Endodermal cell (in vitro differentiated cells): Measurements from ENCODE around the gene PRICKLE1. TPM values are rescaled to one million over a fixed set of nuclear protein-coding genes. Genes with fewer than 3 reads are reported as not detected.

Source experiments
- DNase-seq: peaks from one replicate; pipeline ENCODE4 v3.0.0-alpha.2; 2017
- H3K27ac ChIP-seq: 2 replicates; pipeline ENCODE4 v1.5.1; 2013; ENCODE audit warnings: mild to moderate bottlenecking, low read depth, low read length, moderate library complexity
- H3K27me3 ChIP-seq: 2 replicates; pipeline ENCODE4 v1.6.1; 2013; ENCODE audit warnings: mild to moderate bottlenecking, low read length, moderate library complexity; ENCODE audit not compliant: insufficient read depth, control insufficient read depth, poor library complexity, severe bottlenecking
- H3K36me3 ChIP-seq: 2 replicates; pipeline ENCODE4 v1.7.0; 2013; ENCODE audit warnings: mild to moderate bottlenecking, low read length, moderate library complexity; ENCODE audit not compliant: control insufficient read depth, insufficient read depth
- H3K4me1 ChIP-seq: one replicate; pipeline ENCODE4 v1.7.0; 2013; ENCODE audit warnings: low read length; ENCODE audit not compliant: control insufficient read depth, insufficient read depth
- H3K4me3 ChIP-seq: 2 replicates; pipeline ENCODE4 v1.5.1; 2013; ENCODE audit warnings: mild to moderate bottlenecking, low read length, moderate library complexity
- H3K9ac ChIP-seq: 2 replicates; pipeline ENCODE4 v1.6.1; 2013; ENCODE audit warnings: mild to moderate bottlenecking, low read length, moderate library complexity; ENCODE audit not compliant: poor library complexity, severe bottlenecking; ENCODE audit errors: extremely low read depth
- H3K9me3 ChIP-seq: 2 replicates; pipeline ENCODE4 v1.6.1; 2013; ENCODE audit warnings: mild to moderate bottlenecking, low read length, moderate library complexity; ENCODE audit not compliant: control insufficient read depth
- H3K27ac Mint-ChIP-seq: 2 replicates; pipeline ENCODE4 v1.8.0; 2020; ENCODE audit warnings: mixed read lengths
- H3K27me3 Mint-ChIP-seq: 2 replicates; pipeline ENCODE4 v1.8.0; 2021; ENCODE audit warnings: mild to moderate bottlenecking, mixed read lengths; ENCODE audit not compliant: insufficient read depth
- H3K36me3 Mint-ChIP-seq: 2 replicates; pipeline ENCODE4 v1.8.0; 2020; ENCODE audit warnings: low read depth, mixed read lengths
- H3K4me1 Mint-ChIP-seq: 2 replicates; pipeline ENCODE4 v1.8.0; 2020; ENCODE audit warnings: mixed read lengths
- H3K4me3 Mint-ChIP-seq: 2 replicates; pipeline ENCODE4 v1.8.0; 2020; ENCODE audit warnings: mild to moderate bottlenecking, moderate library complexity, mixed read lengths
- H3K9me3 Mint-ChIP-seq: 2 replicates; pipeline ENCODE4 v1.8.0; 2020; ENCODE audit warnings: mild to moderate bottlenecking, mixed read lengths
- CTCF ChIP-seq: fragments of 200-600 bp; sonication (generic); conservative IDR thresholded peaks from 2 replicates; pipeline ENCODE4 v1.5.0; 2021; ENCODE audit warnings: antibody characterized with exemption, mild to moderate bottlenecking
- WGBS, 2 experiments: methylation state at CpG; one replicate each; pipeline versions ENCODE4 v1.1.5 to v1.1.7; 2013; ENCODE audit warnings: missing lambda C conversion rate in 2 of 2, mixed read lengths in 1 of 2; ENCODE audit not compliant: insufficient coverage in 1 of 2, insufficient read length in 1 of 2; 5-methylcytosine and 5-hydroxymethylcytosine counted together
- total RNA-seq, 2 donors: library from RNA; stranded (reverse); fragmentation: NEBNext Ultra II Directional in 1 of 2; extraction: Animal tissue kit (Norgen Biotek cat#: 25700) in 1 of 2; gene quantifications; 2 replicates in 1 of 2; 3 replicates in 1 of 2; pipeline ENCODE4 v1.2.1, GENCODE V29; 2021

The PRICKLE1 gene
- total RNA-seq, 2 donors from 2014 or later = 8.3 to 20.6 TPM

GRCh38 chr12:42552822-42553221 is 36.7 kb downstream of the PRICKLE1 start:
- Mint-ChIP-seq H3K4me3 (peak overlapping the region; percentile 58), H3K9me3 (no peaks in the 10 kb centered on the region), H3K4me1 (peaks cover 3% of the 10 kb centered on the region), H3K27me3 (peaks cover 72% of the 10 kb centered on the region), H3K36me3 (peaks cover 5% of the 10 kb centered on the region), H3K27ac (no peak overlapping the region)
- no peaks in the 10 kb centered on the region for H3K4me1 ChIP-seq
- H3K9ac ChIP-seq = no peak overlapping the region
- TF ChIP-seq CTCF = no peak
- peak; percentile 81 for DNase-seq
- peak overlapping the region; percentile 1 for H3K4me3 ChIP-seq
- H3K27me3 ChIP-seq = peaks cover 19% of the 10 kb centered on the region
- H3K27ac ChIP-seq = no peak overlapping the region
- WGBS, 2 experiments = 12 to 25% methylated on average over 9 to 17 of the region's 17 CpGs
- H3K9me3 ChIP-seq = no peaks in the 10 kb centered on the region
- peaks cover 30% of the 10 kb centered on the region for H3K36me3 ChIP-seq

GRCh38 chr12:42550800-42551199 is 38.7 kb downstream of the PRICKLE1 start:
- H3K9me3 ChIP-seq = no peaks in the 10 kb centered on the region
- no peak overlapping the region for H3K27ac ChIP-seq
- Mint-ChIP-seq H3K36me3 (peaks cover 8% of the 10 kb centered on the region), H3K9me3 (no peaks in the 10 kb centered on the region), H3K4me3 (no peak overlapping the region), H3K27me3 (peaks cover 67% of the 10 kb centered on the region), H3K4me1 (peaks cover 3% of the 10 kb centered on the region), H3K27ac (no peak overlapping the region)
- H3K36me3 ChIP-seq = peaks cover 41% of the 10 kb centered on the region
- no peaks in the 10 kb centered on the region for H3K4me1 ChIP-seq
- TF ChIP-seq CTCF = no peak
- peaks cover 19% of the 10 kb centered on the region for H3K27me3 ChIP-seq
- DNase-seq = no peak
- no peak overlapping the region for H3K9ac ChIP-seq
- no peak overlapping the region for H3K4me3 ChIP-seq

GRCh38 chr12:42546709-42547108 is 42.8 kb downstream of the PRICKLE1 start:
- no peak overlapping the region for H3K4me3 ChIP-seq
- no peak for TF ChIP-seq CTCF
- 93 to 100% methylated on average over 1 to 2 of the region's 2 CpGs for WGBS, 2 experiments
- H3K27me3 ChIP-seq = peaks cover 9% of the 10 kb centered on the region
- no peaks in the 10 kb centered on the region for H3K4me1 ChIP-seq
- Mint-ChIP-seq H3K27me3 (peaks cover 32% of the 10 kb centered on the region), H3K4me1 (no peaks in the 10 kb centered on the region), H3K4me3 (no peak overlapping the region), H3K36me3 (peaks cover 6% of the 10 kb centered on the region), H3K27ac (no peak overlapping the region), H3K9me3 (no peaks in the 10 kb centered on the region)
- H3K9ac ChIP-seq = no peak overlapping the region
- H3K27ac ChIP-seq = no peak overlapping the region
- no peaks in the 10 kb centered on the region for H3K9me3 ChIP-seq
- H3K36me3 ChIP-seq = peaks cover 49% of the 10 kb centered on the region
- DNase-seq = no peak
